ENCODE measurements around the gene FTCDNL1.

FTCDNL1 gene

GRCh38 chr2:199738727-199739412, 112.1 kb downstream of the FTCDNL1 start (continued):
- TF ChIP-seq MYNN (tag by site-specific recombination; IDR thresholded peaks at IDR 0.05; ENCODE audit: borderline replicate concordance) (no peak), GLI2 (tag by site-specific recombination; IDR thresholded peaks at IDR 0.05; ENCODE audit: borderline replicate concordance, low read depth) (no peak), YY1 (tag by site-specific recombination; IDR thresholded peaks at IDR 0.05) (no peak), ZNF768 (tag by site-specific recombination; IDR thresholded peaks at IDR 0.05) (no peak), PRDM4 (tag by site-specific recombination; IDR thresholded peaks at IDR 0.05) (no peak), ZNF660 (tag by site-specific recombination; IDR thresholded peaks at IDR 0.05) (no peak), ZNF433 (tag by site-specific recombination; IDR thresholded peaks at IDR 0.05; ENCODE audit: low read depth) (no peak), MZF1 (tag by site-specific recombination; IDR thresholded peaks at IDR 0.05; ENCODE audit: borderline replicate concordance) (no peak), CTCF (tag by site-specific recombination; IDR thresholded peaks at IDR 0.05) (no peak), ZNF23 (tag by site-specific recombination; IDR thresholded peaks at IDR 0.05; ENCODE audit: borderline replicate concordance) (no peak), HIC1 (tag by site-specific recombination; IDR thresholded peaks at IDR 0.05) (no peak), ZNF521 (tag by site-specific recombination; IDR thresholded peaks at IDR 0.05) (no peak), ZBTB1 (tag by site-specific recombination; IDR thresholded peaks at IDR 0.05) (no peak), ZNF426 (tag by site-specific recombination; IDR thresholded peaks at IDR 0.05) (no peak), ZBTB48 (tag by site-specific recombination; IDR thresholded peaks at IDR 0.05) (no peak), REST (tag by site-specific recombination; IDR thresholded peaks at IDR 0.05) (no peak), ZNF292 (tag by site-specific recombination; IDR thresholded peaks at IDR 0.05; ENCODE audit: borderline replicate concordance, low read depth) (no peak), SP2 (tag by site-specific recombination; IDR thresholded peaks at IDR 0.05) (no peak), ZNF391 (tag by site-specific recombination; IDR thresholded peaks at IDR 0.05; ENCODE audit: borderline replicate concordance, low read depth) (no peak), SP7 (tag by site-specific recombination; IDR thresholded peaks at IDR 0.05) (no peak), ZBTB6 (tag by site-specific recombination; IDR thresholded peaks at IDR 0.05) (no peak), ZNF707 (tag by site-specific recombination; IDR thresholded peaks at IDR 0.05) (no peak), ZNF501 (tag by site-specific recombination; IDR thresholded peaks at IDR 0.05) (no peak), ZNF776 (tag by site-specific recombination; IDR thresholded peaks at IDR 0.05; ENCODE audit: borderline replicate concordance) (no peak), ZNF600 (tag by site-specific recombination; IDR thresholded peaks at IDR 0.05) (no peak), ZNF398 (tag by site-specific recombination; IDR thresholded peaks at IDR 0.05) (no peak), ZNF121 (tag by site-specific recombination; IDR thresholded peaks at IDR 0.05) (no peak)

Measured in HEK293 (cell line).